ENCODE results near the gene TSC22D3. TPM values are rescaled to one million over a fixed set of nuclear protein-coding genes. Genes with fewer than 3 reads are reported as not detected.

The TSC22D3 gene
- total RNA-seq, 6 experiments from 2014 or later, result 11.0 to 17.8 (median 12.2) TPM

GRCh38 chrX:107748506-107748905, 27.1 kb downstream of the TSC22D3 start:
- H3K9me3 Mint-ChIP-seq, result no peaks in the 10 kb centered on the region
- H3K4me3 Mint-ChIP-seq, result no peak overlapping the region
- peaks cover 3% of the 10 kb centered on the region for H3K27me3 Mint-ChIP-seq (ENCODE audit: insufficient read depth)
- H3K4me1 Mint-ChIP-seq (ENCODE audit: low read depth), result peaks cover 17% of the 10 kb centered on the region
- no peak for TF ChIP-seq CTCF (IDR thresholded peaks at IDR 0.05)
- no peaks in the 10 kb centered on the region for H3K36me3 Mint-ChIP-seq (ENCODE audit: low read depth)
- H3K27ac Mint-ChIP-seq, result no peak overlapping the region
- DNase-seq, result no peak

- peaks cover 17% of the 10 kb centered on the region for H3K4me1 Mint-ChIP-seq (ENCODE audit: low read depth)
- no peaks in the 10 kb centered on the region for H3K36me3 Mint-ChIP-seq (ENCODE audit: low read depth)
- no peaks in the 10 kb centered on the region; the same call in 1 of the 2 replicates for H3K27me3 Mint-ChIP-seq (ENCODE audit: insufficient read depth)
- H3K9me3 Mint-ChIP-seq, result no peaks in the 10 kb centered on the region
- no peak for TF ChIP-seq CTCF (IDR thresholded peaks at IDR 0.05)
- H3K27ac Mint-ChIP-seq, result no peak overlapping the region
- H3K4me3 Mint-ChIP-seq, result no peak overlapping the region
- peak; percentile 62 for DNase-seq
These were observed 27.9 kb downstream of the TSC22D3 start for GRCh38 chrX:107747596-107748161.

GRCh38 chrX:107744868-107745267, 30.7 kb downstream of the TSC22D3 start:
- no peak overlapping the region for H3K27ac Mint-ChIP-seq
- DNase-seq, result no peak
- TF ChIP-seq CTCF (IDR thresholded peaks at IDR 0.05), result no peak
- H3K4me1 Mint-ChIP-seq (ENCODE audit: low read depth), result peaks cover 36% of the 10 kb centered on the region
- no peak overlapping the region for H3K4me3 Mint-ChIP-seq
- no peaks in the 10 kb centered on the region for H3K36me3 Mint-ChIP-seq (ENCODE audit: low read depth)
- H3K27me3 Mint-ChIP-seq (ENCODE audit: insufficient read depth), result peaks cover 5% of the 10 kb centered on the region; the same call in 1 of the 2 replicates
- no peaks in the 10 kb centered on the region for H3K9me3 Mint-ChIP-seq

GRCh38 chrX:107743995-107744394, 31.6 kb downstream of the TSC22D3 start:
- no peak for TF ChIP-seq CTCF (IDR thresholded peaks at IDR 0.05)

GRCh38 chrX:107742700-107743191, 32.8 kb downstream of the TSC22D3 start:
- no peaks in the 10 kb centered on the region for H3K36me3 Mint-ChIP-seq (ENCODE audit: low read depth)
- no peak for TF ChIP-seq CTCF (IDR thresholded peaks at IDR 0.05)
- H3K4me3 Mint-ChIP-seq, result peak overlapping the region; percentile 74; the same call in 1 of the 2 replicates
- no peak overlapping the region for H3K27ac Mint-ChIP-seq
- DNase-seq, result no peak
- H3K4me1 Mint-ChIP-seq (ENCODE audit: low read depth), result peaks cover 30% of the 10 kb centered on the region
- H3K9me3 Mint-ChIP-seq, result no peaks in the 10 kb centered on the region
- H3K27me3 Mint-ChIP-seq (ENCODE audit: insufficient read depth), result peaks cover 7% of the 10 kb centered on the region; the same call in 1 of the 2 replicates

More at GRCh38 chrX:107743995-107744394, 31.6 kb downstream of the TSC22D3 start:
- Mint-ChIP-seq H3K27ac (no peak overlapping the region), H3K4me1 (ENCODE audit: low read depth) (peaks cover 37% of the 10 kb centered on the region), H3K36me3 (ENCODE audit: low read depth) (no peaks in the 10 kb centered on the region), H3K9me3 (no peaks in the 10 kb centered on the region), H3K27me3 (ENCODE audit: insufficient read depth) (peaks cover 5% of the 10 kb centered on the region; the same call in 1 of the 2 replicates), H3K4me3 (no peak overlapping the region)
- no peak for DNase-seq

Data from HFFc6 (cell line).